ENCODE results near the gene DHRS3.
"Not testable (repeated sequence)": the region's sequence is repeated elsewhere in the genome, so short reads cannot be mapped to it uniquely, and the experiment has no call there.

DHRS3 gene

DNA sequence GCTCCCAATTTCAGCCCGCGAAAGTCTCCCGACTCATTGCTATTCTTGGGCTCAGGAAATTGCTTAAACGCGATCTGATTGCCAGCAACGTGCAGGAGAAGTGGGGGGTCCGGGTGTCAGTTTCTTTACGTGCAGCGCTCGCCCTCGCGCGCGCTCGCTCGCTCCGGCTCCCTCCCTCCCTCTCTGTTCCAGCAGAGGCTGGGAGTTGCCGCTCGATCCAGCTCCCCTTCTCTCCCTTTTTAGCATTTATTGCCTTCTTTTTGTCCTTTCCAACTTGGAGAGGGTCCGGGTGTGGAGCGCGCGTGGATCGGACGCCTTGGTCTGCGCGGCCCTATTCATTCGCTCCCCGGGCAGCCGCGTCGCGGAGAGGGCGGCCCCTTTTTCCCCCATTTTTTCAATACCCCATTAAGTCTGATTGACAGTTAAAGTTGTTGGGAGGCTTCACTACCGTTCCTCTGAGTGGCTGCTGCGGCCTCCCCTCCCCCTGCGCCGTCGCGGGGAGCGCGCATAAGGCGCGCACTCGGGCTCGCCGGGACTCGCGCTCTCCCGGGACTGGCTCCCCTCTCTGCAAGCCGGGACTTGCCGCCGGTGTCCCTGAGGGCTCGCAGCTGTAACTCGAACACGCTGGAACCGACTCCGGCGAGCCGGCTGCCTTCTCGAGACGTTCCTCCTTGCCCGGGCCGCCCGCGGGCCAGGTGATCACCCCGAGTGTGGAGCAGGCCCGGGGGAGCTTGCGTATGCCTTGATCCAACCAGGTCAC is at the start of gene DHRS3:
Gene DHRS3 (minus strand): TSS at position 310 of the 760 bp plus-strand sequence. CDS start 862 bp downstream, outside the sequence.
- DNase-seq (ENCODE audit: low read depth), result no peak

GRCh38 chr1:12666141-12666735 is 48.2 kb upstream of the DHRS3 start:
- DNase-seq (ENCODE audit: low read depth), result no peak

DNA sequence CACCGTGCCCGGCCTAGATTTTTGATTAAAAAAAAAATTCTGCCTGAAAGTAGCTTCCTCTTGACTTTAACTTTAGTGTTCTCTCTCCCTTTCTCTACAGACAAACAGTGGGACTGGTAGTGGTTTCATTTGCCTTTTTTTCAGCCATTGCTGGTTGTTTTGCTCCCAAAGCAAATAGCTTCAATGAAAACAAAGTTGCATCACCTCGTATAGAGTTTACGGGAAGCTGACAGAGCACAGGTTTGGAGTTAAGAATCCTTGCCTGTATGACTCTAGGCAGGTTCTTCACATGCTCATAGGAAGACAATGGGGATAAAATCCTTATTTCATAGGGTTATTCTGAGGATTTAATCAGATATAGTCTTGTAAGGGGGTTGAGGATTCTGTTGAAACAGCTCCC is 47.5 kb upstream of the DHRS3 start:
- DNase-seq (ENCODE audit: low read depth), result no peak

- no peak for DNase-seq (ENCODE audit: low read depth)
These were observed 44.5 kb upstream of the DHRS3 start for GRCh38 chr1:12662556-12662955.

GRCh38 chr1:12661606-12662219 is 43.7 kb upstream of the DHRS3 start:
- no peak for DNase-seq (ENCODE audit: low read depth)

DNA sequence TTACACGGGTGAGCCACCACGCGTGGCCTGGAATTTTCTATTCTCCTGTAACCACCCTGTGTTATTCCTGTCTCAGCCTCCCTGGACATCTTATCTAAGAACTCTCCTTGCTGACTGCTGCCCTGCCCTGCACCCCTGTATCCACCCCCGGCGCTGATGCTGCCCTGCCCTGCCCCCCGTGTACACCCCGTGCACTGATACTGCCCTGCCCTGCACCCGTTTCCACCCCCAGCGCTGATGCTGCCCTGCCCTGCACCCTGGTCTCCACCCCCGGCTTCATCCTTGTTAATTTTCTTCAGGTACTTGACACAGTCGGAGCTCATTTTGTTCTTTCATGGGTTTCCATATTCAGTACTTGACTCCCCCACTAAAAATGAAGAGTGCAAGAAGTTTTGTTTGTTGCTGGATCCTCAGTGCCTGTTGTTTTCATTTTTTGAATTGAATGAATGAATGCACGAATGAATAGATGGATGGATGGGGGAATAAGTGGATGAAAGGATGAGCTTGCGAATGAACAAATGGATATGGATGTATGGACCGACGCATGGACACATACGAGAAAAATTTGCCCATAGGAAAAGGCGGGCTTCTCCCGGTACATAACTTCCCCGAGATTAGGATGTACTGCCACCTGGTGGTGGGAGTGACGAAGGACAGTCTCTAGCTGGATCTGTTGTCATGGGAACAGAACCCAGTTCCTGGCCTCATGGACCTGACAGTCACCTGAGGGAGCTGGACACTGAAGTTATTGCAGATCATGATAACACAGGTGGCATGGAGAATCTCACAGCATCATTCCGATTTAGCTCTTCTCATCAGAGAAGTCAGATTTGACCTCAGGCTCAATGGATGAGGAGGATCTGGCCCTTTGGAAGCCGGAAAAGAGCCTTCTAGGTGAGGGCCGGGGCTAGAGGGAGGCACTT is 40.8 kb upstream of the DHRS3 start:
- no peak for DNase-seq (ENCODE audit: low read depth)

DNA sequence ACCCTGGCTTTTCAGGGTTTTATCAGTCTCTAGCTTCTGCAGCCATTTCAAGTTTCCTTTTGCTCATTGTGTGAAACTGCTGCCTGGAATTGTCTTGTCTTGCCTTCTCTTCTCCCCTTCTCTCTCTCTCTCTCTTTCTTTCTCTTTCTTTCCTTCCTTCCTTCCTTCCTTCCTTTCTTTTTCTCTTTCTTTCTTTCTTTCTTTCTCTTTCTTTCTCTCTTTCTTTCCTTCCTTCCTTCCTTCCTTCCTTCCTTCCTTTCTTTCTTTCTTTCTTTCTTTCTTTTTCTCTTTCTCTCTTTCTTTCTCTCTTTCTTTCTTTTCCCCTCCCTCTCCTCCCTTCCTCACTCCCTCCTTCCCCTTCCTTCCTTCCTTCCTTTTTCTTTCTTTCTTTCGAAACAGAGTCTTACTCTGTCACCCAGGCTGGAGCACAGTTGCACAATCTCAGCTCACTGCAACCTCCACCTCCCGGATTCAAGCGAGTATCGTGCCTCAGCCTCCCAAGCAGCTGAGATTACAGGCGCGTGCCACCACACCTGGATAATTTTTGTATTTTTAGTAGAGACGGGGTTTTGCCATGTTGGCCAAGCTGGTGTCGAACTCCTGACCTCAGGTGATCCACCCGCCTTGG is 40.0 kb upstream of the DHRS3 start:
- not testable (repeated sequence) for DNase-seq (ENCODE audit: low read depth)

DNA sequence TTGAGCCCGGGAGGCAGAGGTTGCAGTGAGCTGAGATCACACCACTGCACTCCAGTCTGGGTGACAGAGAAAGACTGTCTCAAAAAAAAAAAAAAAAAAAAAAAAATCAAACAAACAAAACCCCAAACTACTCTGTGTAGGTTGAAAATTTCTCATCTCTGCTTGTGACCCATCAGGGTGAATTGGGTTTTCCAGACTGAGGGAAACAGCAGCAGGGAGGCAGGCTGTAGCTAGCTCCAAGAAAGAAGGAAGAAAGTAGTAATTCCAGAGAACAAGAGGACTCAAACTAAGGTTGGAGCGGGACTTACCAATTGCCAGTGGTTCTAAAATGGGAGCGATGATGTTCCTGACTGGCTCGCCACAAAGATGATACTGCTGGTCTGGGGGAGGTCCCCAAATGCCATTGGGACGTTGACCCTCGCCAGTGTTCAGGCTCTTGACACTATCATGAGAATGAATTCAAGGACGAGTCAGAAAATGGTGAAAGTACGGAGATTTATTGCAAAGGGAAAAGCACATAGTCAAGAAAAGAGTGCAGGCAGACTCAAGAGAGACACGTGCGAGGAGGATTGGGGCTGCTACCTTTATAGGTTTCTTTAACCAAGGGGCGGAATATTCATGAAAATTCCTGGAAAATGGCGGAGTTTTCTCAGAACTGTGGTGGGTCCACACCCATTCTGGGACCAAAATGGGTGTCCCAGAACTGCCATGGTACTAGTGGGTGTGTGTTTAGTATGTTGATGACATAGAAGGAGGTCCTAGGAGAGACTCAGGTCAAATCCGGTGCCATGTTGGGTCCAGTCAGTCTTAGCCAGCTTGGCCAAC is 39.3 kb upstream of the DHRS3 start:
- DNase-seq (ENCODE audit: low read depth), result no peak

GRCh38 chr1:12656575-12656974 is 38.6 kb upstream of the DHRS3 start:
- DNase-seq (ENCODE audit: low read depth), result no peak

GRCh38 chr1:12654657-12655056 is 36.6 kb upstream of the DHRS3 start:
- DNase-seq (ENCODE audit: low read depth), result no peak

GRCh38 chr1:12654004-12654567 is 36.1 kb upstream of the DHRS3 start:
- no peak for DNase-seq (ENCODE audit: low read depth)

DNA sequence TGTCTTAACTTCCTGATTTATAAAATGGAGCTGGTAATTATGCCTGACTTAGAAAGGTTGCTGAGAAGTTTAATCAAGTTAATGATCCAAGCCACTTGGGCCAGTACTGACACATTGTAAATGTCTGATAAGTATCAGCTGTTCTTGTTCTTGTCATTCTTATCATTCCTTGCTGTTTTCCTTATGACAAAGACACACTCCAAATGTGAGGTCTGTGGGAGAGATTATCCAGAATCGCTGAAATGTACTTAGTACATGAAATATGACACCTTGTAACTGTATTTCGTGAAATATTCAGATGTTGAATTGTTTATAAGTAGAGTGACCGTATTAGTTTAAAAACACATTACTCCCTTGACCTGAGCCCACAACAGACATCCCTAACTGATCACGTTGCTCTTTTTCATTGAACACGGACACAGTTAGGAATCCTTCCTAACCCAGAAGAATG is 32.0 kb upstream of the DHRS3 start:
- peak; percentile 39 for DNase-seq (ENCODE audit: low read depth)

GRCh38 chr1:12648741-12649140 is 30.7 kb upstream of the DHRS3 start:
- DNase-seq (ENCODE audit: low read depth), result no peak

DNA sequence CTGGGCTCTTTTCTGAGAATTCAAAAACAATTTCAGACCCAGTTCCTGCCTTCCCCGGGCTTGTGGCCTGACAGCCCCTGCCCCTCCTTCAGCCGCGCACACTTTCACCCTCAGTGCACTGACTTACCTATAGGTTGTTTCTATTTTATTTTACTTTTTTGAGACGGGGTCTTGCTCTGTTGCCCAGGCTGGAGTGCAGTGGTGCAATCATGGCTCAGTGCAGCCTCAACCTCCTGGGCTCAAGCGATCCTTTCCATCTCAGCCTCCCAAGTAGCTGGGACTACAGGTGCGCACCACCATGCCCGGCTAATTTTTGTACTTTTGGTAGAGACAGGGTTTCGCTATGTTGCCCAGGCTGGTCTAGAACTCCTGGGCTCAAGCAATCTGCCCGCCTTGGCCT is 27.4 kb upstream of the DHRS3 start:
- not testable (repeated sequence) for DNase-seq (ENCODE audit: low read depth)

- no peak for DNase-seq (ENCODE audit: low read depth)
These were observed 26.8 kb upstream of the DHRS3 start for GRCh38 chr1:12644829-12645228.

GRCh38 chr1:12644237-12644636 is 26.2 kb upstream of the DHRS3 start:
- DNase-seq (ENCODE audit: low read depth), result no peak

- no peak for DNase-seq (ENCODE audit: low read depth)
These were observed 25.8 kb upstream of the DHRS3 start, which contains the start of gene AADACL4 for GRCh38 chr1:12643785-12644184. TSS of gene AADACL4 (plus strand) at chr1:12644085. CDS start at chr1:12644547, 462 bp downstream.

- no peak for DNase-seq (ENCODE audit: low read depth)
These were observed 25.1 kb upstream of the DHRS3 start for GRCh38 chr1:12643079-12643478.

DNA sequence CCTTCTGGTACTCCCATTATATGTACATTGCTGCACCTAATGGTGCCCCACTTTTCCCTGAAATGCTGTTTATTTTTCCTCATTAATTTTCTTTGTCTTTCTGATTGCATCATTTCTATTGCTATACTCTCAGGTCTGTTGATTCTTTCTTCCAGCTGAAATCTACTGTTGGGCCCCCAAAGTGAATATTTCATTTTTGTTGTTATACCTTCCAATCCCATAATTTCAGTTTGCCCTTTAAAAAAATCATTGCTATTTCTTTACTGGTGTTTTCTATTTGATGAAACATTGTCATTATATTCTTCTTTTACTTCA is 22.9 kb upstream of the DHRS3 start:
- no peak for DNase-seq (ENCODE audit: low read depth)

GRCh38 chr1:12640237-12640957 is 22.4 kb upstream of the DHRS3 start:
- no peak for DNase-seq (ENCODE audit: low read depth)

Measured in GM04503 (cell line).